NCI-H524 treated with DMSO at 0.1 percent for 48 hours (cell line): ENCODE results near the gene CDH5.
A peak's percentile ranks its signal among the peaks of the same experiment; 100 is the strongest.

ENCODE experiments used
- DNase-seq: peaks from one replicate; lab custom pipeline; 2025; lab: John Stamatoyannopoulos, UW

The CDH5 gene

GRCh38 chr16:66391726-66392670 lies 25.5 kb downstream of the CDH5 start:
- DNase-seq = no peak

DNA sequence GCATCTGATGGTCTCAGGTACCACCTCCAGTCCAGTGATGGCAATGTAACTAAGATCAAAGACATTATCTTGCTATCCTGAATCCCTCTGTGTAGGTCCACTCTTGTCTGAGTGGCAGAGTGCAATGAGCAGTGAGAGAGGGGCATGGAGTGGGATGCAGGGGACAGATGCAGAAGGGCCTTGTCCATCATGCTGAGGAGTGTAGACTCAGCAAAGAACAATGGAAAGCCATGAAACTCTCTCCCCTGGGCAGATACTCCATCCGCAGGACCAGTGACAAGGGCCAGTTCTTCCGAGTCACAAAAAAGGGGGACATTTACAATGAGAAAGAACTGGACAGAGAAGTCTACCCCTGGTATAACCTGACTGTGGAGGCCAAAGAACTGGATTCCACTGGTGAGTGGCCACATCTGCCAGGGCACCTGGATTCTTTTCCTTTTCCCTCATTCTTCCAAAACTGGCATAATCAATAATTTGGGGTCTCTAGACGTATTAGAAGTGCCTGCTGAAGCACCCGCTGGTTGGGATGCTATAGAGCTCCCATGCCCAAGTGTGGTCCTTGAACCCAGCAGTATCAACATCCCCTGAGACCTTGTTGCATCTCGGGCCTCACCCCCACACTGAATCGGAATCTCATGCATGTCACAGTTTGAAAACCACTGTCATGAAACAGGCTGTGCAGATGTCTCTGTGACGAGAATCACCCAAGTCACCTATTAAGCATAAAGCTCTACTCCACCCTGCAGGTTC lies 29.5 kb downstream of the CDH5 start:
- no peak for DNase-seq

DNA sequence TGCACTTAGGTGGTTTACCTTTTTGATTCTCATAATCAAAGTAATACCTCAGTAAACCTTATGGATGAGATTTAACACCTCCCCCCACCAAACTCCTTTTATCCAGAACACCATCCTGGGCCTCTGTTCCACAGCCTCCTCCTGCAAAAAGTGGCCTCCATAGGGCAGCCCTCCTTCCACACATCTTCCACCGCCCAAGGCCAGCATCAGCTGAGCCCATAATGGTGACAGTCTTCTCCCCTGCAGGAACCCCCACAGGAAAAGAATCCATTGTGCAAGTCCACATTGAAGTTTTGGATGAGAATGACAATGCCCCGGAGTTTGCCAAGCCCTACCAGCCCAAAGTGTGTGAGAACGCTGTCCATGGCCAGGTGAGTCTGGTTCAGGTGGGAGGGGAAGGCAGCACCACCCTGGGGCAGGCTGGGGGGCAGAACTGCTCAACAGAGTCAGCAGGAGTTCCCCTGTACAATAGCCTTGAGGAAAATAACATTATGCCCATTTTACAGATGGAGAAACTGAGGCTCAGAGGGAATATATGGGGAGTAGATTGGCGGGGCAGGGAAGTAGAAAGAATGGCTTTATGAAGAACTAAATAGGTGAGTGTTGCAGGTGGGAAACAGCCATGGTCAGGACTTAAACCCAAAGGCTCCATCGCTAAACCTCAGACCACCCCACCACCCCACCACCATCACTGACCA lies 31.4 kb downstream of the CDH5 start:
- DNase-seq = no peak

- no peak for DNase-seq
These were observed 32.5 kb downstream of the CDH5 start for GRCh38 chr16:66399031-66399430.

DNA sequence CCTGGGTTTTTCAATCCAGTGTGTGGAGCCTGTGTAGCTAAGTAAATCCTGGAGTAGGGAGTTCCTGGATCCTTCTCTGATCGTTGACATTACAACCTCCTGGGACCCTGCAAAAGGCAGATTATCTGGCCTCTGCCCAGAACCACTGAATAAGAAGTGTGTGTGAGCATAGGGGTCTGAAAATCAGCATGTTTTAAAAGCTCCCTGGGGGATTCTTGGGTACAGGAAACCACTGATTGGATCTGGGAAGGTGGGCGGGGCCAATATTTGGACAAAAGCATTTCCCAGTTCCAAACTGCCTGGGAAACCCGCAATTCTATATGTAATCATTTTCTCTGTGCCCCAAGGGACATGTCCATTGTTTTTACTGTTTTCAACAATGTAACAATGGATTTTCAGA lies 33.4 kb downstream of the CDH5 start:
- DNase-seq = peak; percentile 1

GRCh38 chr16:66400503-66401380 lies 34.3 kb downstream of the CDH5 start:
- DNase-seq = no peak

GRCh38 chr16:66401610-66402009 lies 35.1 kb downstream of the CDH5 start:
- no peak for DNase-seq

DNA sequence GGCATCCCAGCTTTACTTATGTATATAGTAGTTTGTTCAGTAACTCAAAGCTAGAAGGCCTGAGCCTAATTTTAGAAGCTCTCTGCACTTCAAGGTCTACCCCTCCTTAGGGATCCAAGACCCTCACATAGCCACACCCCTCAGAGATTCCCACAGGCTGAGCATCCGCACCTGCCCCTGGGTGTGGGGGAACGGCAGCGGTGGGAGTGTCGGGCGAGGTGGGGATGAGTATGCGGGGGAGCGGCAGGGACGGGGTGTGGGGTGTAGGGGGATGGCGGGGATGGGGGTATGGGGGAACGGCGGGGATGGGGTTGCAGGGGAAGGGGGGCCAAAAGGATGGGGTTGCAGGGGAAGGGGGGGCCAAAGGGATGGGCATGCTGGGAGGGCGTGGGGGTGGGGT lies 35.7 kb downstream of the CDH5 start:
- no peak for DNase-seq

DNA sequence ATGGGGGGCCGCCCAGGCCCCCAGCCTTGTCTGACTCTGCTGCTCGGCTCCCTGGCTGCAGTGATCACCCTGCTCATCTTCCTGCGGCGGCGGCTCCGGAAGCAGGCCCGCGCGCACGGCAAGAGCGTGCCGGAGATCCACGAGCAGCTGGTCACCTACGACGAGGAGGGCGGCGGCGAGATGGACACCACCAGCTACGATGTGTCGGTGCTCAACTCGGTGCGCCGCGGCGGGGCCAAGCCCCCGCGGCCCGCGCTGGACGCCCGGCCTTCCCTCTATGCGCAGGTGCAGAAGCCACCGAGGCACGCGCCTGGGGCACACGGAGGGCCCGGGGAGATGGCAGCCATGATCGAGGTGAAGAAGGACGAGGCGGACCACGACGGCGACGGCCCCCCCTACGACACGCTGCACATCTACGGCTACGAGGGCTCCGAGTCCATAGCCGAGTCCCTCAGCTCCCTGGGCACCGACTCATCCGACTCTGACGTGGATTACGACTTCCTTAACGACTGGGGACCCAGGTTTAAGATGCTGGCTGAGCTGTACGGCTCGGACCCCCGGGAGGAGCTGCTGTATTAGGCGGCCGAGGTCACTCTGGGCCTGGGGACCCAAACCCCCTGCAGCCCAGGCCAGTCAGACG lies 36.2 kb downstream of the CDH5 start:
- no peak for DNase-seq

DNA sequence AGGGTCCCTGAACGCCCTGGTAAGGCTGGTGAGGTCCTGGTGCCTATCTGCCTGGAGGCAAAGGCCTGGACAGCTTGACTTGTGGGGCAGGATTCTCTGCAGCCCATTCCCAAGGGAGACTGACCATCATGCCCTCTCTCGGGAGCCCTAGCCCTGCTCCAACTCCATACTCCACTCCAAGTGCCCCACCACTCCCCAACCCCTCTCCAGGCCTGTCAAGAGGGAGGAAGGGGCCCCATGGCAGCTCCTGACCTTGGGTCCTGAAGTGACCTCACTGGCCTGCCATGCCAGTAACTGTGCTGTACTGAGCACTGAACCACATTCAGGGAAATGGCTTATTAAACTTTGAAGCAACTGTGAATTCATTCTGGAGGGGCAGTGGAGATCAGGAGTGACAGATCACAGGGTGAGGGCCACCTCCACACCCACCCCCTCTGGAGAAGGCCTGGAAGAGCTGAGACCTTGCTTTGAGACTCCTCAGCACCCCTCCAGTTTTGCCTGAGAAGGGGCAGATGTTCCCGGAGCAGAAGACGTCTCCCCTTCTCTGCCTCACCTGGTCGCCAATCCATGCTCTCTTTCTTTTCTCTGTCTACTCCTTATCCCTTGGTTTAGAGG lies 37.1 kb downstream of the CDH5 start:
- DNase-seq = no peak

DNA sequence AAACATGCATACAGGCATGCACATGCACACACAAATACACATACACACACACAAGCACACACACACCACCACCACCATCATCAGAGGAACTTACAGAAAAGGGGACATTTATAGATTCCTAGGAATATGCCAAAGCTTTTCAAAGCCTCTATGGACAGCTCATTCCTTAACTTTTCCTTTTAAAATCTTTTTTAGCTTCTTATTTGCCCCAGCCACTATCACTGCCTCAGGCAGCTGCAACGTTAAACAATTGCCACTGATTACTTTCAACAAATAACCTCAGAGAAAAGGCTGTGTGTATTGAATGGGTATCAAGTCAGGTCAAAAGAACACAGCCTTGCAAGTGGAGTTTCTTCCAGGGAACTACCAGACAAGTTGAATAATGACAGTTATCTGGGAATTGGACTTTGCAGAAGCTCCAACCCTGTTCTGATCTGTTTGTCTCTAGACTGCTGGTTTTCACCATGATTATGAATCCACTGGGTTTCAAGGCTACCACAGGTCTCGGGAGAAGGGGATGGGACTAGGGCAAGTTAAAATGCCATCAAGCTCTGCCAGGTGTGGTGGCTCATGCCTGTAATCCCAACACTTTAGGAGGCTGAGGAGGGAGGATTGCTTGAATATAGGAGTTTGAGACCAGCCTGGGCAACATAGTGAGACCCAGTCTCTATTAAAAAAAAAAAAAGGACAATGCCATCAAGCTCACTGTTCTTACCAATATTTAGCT lies 38.7 kb downstream of the CDH5 start:
- DNase-seq = no peak

DNA sequence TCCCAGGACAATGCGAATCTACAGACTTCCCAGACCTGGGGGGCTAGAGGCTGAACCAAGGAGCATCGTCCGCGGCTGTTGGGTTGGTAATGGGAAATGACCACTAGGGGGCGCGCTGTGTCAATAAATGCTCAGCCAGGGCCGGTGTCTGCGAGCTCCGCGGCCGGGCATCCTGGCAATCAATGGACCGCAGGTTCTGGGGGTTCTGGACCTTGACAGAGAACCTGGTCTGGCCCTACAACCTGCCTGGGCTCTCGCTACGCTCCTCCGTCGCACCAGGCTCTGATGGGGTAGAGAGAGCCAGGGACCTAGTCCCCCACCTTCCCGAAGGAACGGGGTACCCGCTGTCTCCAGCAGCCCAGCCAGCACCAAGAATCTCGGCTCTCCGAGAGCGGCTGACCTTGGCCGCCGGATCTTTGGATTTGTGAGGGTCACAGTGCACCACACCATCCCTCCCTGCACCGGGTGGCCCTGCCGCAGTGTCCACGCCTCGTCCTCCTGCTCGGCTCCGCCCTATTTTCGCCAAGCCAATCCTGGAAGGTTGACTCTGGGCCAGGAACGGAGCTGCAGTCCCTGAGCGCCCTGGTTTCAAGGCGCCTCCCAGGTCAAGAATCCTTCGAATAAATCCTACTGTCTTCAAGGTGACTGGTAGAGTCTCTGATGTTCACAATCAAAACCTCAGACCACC lies 40.2 kb downstream of the CDH5 start:
- DNase-seq = peak; percentile 9

GRCh38 chr16:66408163-66409048 lies 41.9 kb downstream of the CDH5 start:
- no peak for DNase-seq

- DNase-seq = no peak
These were observed 42.7 kb downstream of the CDH5 start for GRCh38 chr16:66409156-66409555.

GRCh38 chr16:66412182-66412581 lies 45.7 kb downstream of the CDH5 start:
- DNase-seq = no peak

GRCh38 chr16:66414891-66415290 lies 48.4 kb downstream of the CDH5 start:
- no peak for DNase-seq

GRCh38 chr16:66416136-66416535 lies 49.6 kb downstream of the CDH5 start:
- no peak for DNase-seq
